AG04449 (cell line): Measurements from ENCODE around the gene SPEM2.
A peak's percentile ranks its signal among the peaks of the same experiment; 100 is the strongest.

ENCODE experiments used
- CTCF ChIA-PET: fragments of 350-600 bp; formaldehyde crosslinking; extraction: SDS; loops from one replicate; lab custom pipeline; 2021; ENCODE audit warnings: antibody characterized with exemption; lab: Yijun Ruan, JAX
- POLR2A ChIA-PET: fragments of 400-600, 350-600 bp; formaldehyde crosslinking; extraction: SDS; loops from one replicate; lab custom pipeline; 2020; ENCODE audit warnings: antibody characterized with exemption, inconsistent platforms; lab: Yijun Ruan, JAX
- DNase-seq: peaks from one replicate; pipeline ENCODE4 v3.0.0-alpha.2; 2010; ENCODE audit warnings: low read depth, low spot score
- H3K4me3 ChIP-seq: 2 replicates; pipeline ENCODE4 v1.5.1; 2011; ENCODE audit warnings: low read depth, mild to moderate bottlenecking, control low read depth, low read length
- TF ChIP-seq, protein P1 (sequence below): IDR thresholded peaks from one replicate; pipeline ENCODE4 v1.5.1; 2011; ENCODE audit warnings: mild to moderate bottlenecking, moderate library complexity, low read length, control low read depth, inconsistent platforms; ENCODE audit not compliant: insufficient read depth; ENCODE audit errors: missing control alignments

The SPEM2 gene

GRCh38 chr17:7436556-7437368 lies 11.3 kb downstream of the SPEM2 start:
- DNase-seq, result no peak
- CTCF ChIA-PET, result interaction anchor here (0.6 to 5.3 kb wide), 36 partner anchors 11 to 391 kb away, joined by 3 to 62 read pairs (median 5); partner anchors contain the start of genes CHRNB1, NLGN2, PLSCR3 and SENP3
- H3K4me3 ChIP-seq, result peak overlapping the region; percentile 56
- TF ChIP-seq, protein P1, sequence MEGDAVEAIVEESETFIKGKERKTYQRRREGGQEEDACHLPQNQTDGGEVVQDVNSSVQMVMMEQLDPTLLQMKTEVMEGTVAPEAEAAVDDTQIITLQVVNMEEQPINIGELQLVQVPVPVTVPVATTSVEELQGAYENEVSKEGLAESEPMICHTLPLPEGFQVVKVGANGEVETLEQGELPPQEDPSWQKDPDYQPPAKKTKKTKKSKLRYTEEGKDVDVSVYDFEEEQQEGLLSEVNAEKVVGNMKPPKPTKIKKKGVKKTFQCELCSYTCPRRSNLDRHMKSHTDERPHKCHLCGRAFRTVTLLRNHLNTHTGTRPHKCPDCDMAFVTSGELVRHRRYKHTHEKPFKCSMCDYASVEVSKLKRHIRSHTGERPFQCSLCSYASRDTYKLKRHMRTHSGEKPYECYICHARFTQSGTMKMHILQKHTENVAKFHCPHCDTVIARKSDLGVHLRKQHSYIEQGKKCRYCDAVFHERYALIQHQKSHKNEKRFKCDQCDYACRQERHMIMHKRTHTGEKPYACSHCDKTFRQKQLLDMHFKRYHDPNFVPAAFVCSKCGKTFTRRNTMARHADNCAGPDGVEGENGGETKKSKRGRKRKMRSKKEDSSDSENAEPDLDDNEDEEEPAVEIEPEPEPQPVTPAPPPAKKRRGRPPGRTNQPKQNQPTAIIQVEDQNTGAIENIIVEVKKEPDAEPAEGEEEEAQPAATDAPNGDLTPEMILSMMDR, result peak; percentile 76
- POLR2A ChIA-PET, result interaction anchor here (0.5 to 2.9 kb wide), 8 partner anchors 8 to 54 kb away, joined by 3 to 19 read pairs (median 4); partner anchors contain the start of genes PLSCR3, POLR2A, SPEM3 and TMEM256

DNA sequence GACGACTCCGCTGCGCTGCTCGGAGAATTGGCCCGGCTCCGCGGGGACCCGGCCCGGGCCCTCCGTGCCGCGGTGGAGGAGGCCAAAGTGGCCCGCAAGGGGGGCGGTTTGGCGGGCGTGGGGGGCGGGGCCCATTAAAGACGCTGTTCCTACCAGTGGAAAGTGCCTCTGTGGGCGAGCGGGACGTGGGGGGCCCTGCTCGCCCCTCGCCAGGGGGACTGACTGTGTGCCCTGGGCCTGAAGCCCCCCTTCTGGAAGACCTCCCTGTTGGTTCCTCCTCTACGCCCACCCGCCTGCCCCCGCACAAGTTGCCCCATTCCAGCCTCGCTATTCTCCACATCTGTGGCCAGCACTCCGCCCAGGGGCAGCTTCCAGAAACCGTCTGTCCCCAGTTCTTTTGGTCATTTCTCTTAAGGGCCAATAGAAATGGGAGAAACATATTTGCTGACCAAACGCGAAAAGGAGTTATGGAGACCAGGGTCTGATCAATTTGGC lies 12.0 kb downstream of the SPEM2 start:
- ChIA-PET POLR2A (interaction anchor here (0.7 to 2.9 kb wide), 5 partner anchors 9 to 47 kb away, joined by 3 to 19 read pairs (median 5); partner anchors contain the start of genes POLR2A, SPEM3 and ZBTB4), CTCF (interaction anchor here (0.6 to 5.3 kb wide), 31 partner anchors 10 to 392 kb away, joined by 3 to 62 read pairs (median 6); partner anchors contain the start of genes CHRNB1, NLGN2, PLSCR3 and SENP3)
- TF ChIP-seq, protein P1, result no peak
- peak overlapping the region; percentile 45 for H3K4me3 ChIP-seq
- no peak for DNase-seq

DNA sequence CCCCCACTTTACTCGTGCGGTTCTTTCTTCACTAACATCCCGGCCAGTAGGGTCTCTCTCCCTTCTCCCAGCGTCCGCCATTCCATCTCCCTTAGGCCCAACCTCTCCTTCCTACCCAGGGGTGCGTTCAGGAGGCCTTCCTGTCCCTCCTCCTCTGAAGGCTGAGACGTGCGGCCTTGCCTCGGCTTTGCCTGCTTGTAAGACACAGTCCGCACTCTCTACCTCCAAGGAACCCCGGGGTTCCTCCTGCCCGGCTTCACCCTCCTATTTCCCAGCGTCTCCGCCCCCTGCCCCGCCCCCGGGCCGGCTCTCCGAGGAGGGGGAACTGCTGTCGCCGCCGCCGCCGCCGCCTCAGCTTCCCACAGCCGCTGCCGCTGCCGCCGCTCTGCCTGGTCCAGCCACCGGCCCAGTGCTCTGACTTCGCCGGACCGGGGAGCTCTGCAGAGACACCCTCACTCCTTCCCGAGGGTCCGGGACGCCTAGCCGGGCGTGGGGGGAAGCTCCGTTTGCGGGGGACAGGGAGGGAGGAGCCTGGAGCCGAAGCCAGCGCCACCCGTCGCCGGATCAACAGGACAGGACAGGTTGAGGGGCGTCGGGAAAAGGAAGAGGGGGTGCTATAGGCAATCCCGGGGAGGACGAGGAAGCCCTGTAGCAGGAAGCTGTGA lies 12.7 kb downstream of the SPEM2 start:
- TF ChIP-seq, protein P1, result no peak
- CTCF ChIA-PET, result interaction anchor here (0.9 to 5.3 kb wide), 8 partner anchors 10 to 123 kb away, joined by 3 to 62 read pairs (median 6); partner anchors contain the start of genes CHRNB1, SLC35G6, SPEM1 and TMEM95
- H3K4me3 ChIP-seq, result peak overlapping the region; percentile 47
- POLR2A ChIA-PET, result interaction anchor here (1.3 to 1.8 kb wide), 2 partner anchors 42 to 46 kb away, joined by 5 to 6 read pairs; partner anchors contain the start of genes POLR2A and ZBTB4
- DNase-seq, result no peak

DNA sequence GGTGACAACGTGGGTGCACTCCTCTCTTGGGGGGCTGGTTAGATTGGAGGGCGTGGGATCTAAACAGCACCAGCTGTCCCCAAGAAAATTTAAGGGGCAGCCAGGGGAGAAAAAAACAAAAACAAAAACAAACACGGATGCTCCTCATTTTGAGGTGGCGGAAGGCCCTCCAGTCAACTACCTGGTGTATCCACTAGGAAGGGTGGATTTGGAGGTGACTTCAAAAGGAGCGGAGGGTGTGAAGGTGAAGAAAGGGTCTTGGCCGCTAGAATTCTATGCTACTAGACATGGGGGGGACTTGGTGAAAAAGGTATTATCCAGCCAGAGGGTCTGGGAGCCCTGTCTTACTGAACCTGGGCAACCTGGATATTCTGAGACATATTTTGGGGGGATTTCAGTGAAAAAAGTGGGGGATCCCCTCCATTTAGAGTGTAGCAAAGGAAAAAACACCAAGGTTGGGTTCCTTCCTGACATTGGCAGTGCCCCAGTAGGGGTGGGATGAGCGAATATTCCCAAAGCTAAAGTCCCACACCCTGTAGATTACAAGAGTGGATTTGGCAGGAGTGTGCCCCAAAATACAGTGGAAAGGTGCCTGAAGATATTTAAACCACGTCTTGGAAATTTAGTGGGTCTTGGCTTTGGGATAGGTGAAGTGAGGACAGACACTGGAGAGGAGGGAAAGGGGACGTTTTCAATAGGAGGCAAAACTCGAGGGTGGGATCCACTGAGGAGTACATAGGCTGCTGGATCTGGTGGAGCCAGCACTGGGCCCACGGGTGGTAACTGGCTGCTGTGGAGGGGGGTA lies 13.4 kb downstream of the SPEM2 start:
- ChIA-PET POLR2A (interaction anchor here (1.3 kb wide), 1 partner anchor 46 kb away, joined by 5 read pairs; the partner anchor contains the start of gene POLR2A), CTCF (interaction anchor here (0.9 to 5.3 kb wide), 6 partner anchors 9 to 122 kb away, joined by 3 to 62 read pairs (median 5); partner anchors contain the start of genes CHRNB1, SLC35G6 and TMEM95)
- no peak for DNase-seq
- TF ChIP-seq, protein P1, result no peak
- peak overlapping the region; percentile 38 for H3K4me3 ChIP-seq

DNA sequence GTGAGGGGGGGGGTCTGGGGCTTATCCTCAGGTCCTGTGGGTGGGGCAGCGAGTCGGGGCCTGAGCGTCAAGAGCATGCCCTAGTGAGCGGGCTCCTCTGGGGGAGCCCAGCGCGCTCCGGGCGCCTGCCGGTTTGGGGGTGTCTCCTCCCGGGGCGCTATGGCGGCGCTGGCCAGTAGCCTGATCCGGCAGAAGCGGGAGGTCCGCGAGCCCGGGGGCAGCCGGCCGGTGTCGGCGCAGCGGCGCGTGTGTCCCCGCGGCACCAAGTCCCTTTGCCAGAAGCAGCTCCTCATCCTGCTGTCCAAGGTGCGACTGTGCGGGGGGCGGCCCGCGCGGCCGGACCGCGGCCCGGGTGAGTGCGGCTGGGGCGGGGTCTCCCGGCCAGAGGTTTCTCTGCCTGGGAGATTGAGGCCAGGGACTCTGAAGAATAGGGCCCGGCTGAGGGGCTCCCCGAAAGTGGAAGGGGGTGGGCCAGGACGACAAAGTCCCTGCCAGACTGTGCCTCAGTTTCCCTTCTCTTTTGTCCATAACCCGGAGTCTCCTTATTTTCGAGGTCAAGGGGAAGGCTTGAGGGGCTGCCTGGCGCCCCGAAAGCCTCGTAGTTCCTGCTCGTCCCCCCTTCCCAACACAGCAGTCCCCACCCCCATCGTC lies 14.2 kb downstream of the SPEM2 start, which contains the start of gene FGF11:
TSS of gene FGF11 (plus strand) at position 51 of the 651 bp plus-strand sequence. CDS start at position 160, 109 bp downstream.
- CTCF ChIA-PET, result interaction anchor here (1.0 to 5.3 kb wide), 6 partner anchors 38 to 121 kb away, joined by 3 to 52 read pairs (median 5); partner anchors contain the start of gene TMEM95
- no peak for DNase-seq
- TF ChIP-seq, protein P1, result no peak
- H3K4me3 ChIP-seq, result peak within 1 kb of the TSS; percentile 47
- POLR2A ChIA-PET, result interaction anchor here (2.1 kb wide), 1 partner anchor 36 kb away, joined by 6 read pairs; the partner anchor contains the start of gene TMEM256
